Upper lobe of right lung (tissue), 1 donor: ENCODE measurements around the gene IGSF21. TPM values are rescaled to one million over a fixed set of nuclear protein-coding genes. Genes with fewer than 3 reads are reported as not detected.
A peak's percentile ranks its signal among the peaks of the same experiment; 100 is the strongest.

Experiments used
- ATAC-seq: fragments of 200-7000 bp; cut with Tn5 transposase; one replicate; pipeline ENCODE4 v1.9.1; 2020; ENCODE audit warnings: mild to moderate bottlenecking, moderate library complexity
- DNase-seq: peaks from one replicate; pipeline ENCODE4 v3.0.0-alpha.2; 2020
- H3K27ac ChIP-seq: fragments of 200-600 bp; one replicate; pipeline ENCODE4 v1.8.0; 2022
- H3K27me3 ChIP-seq: fragments of 200-600 bp; one replicate; pipeline ENCODE4 v1.8.0; 2022; ENCODE audit warnings: mild to moderate bottlenecking
- H3K36me3 ChIP-seq: fragments of 200-600 bp; one replicate; pipeline ENCODE4 v1.8.0; 2022
- H3K4me1 ChIP-seq: fragments of 200-600 bp; one replicate; pipeline ENCODE4 v1.8.0; 2022
- H3K4me3 ChIP-seq: fragments of 200-600 bp; one replicate; pipeline ENCODE4 v1.8.0; 2022; ENCODE audit warnings: mild to moderate bottlenecking
- H3K9me3 ChIP-seq: fragments of 200-600 bp; one replicate; pipeline ENCODE4 v1.8.0; 2022
- CTCF ChIP-seq: fragments of 200-600 bp; IDR thresholded peaks from one replicate; pipeline ENCODE4 v1.8.0; 2022; ENCODE audit warnings: antibody characterized with exemption
- intact Hi-C: fragments of 100-400 bp; cut with DNase I; formaldehyde crosslinking; loops from one replicate; pipeline ENCODE4 v1.11.0; 2022
- total RNA-seq: library from RNA; stranded (reverse); fragmentation: NEBNext Ultra II Directional; extraction: Animal tissue kit (Norgen Biotek cat#: 25700); gene quantifications from one replicate; pipeline ENCODE4 v1.2.1, GENCODE V29; 2021
- donor health status: DM: no; HTN: yes; CAD: no; lungs with severe emphysema.

Gene IGSF21
- total RNA-seq, 1 donor from 2014 or later = 3.2 TPM

GRCh38 chr1:18232052-18232451, 124.5 kb downstream of the IGSF21 start:
- H3K27me3 ChIP-seq = peaks cover 25% of the 10 kb centered on the region
- H3K4me1 ChIP-seq = no peaks in the 10 kb centered on the region
- H3K36me3 ChIP-seq = no peaks in the 10 kb centered on the region
- H3K27ac ChIP-seq = no peak overlapping the region
- intact Hi-C loops = no loop called here
- ATAC-seq (no peak), DNase-seq (no peak)
- no peak overlapping the region for H3K4me3 ChIP-seq
- peak; percentile 32 for TF ChIP-seq CTCF
- peaks cover 4% of the 10 kb centered on the region for H3K9me3 ChIP-seq

DNA sequence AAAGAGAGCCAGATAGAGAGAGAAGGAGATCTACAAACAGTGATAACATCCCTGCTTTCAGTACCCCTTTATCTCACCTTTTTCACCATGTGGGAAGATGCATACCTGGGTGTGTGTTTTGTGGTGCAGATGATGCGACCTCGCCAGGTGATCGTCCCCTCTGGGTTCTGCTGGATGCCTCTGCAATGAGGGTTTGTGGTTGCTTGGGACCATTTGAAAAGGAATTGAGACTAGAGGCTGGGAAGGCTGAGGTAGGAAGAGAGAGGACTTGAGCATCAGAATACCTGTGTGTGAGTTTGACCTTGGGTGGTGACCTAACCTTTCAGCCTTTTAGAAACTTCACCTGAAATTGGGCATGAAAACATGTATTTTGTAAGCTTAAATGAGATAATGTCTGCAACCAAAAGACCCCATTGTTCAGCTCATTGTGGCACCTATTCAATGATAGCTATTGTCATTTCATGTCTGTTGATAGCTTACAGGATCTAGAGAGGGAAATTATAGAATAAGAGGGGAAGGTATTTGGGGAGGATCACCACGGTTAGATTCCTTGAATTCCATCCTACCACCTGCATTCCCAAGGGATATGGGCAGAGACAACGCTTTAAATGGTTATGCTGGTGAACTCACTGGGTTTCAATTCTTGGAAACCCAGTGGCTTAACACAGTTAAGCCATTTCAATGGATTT, 125.7 kb downstream of the IGSF21 start:
- intact Hi-C loops = no loop called here
- no peak for DNase-seq
- Histone ChIP-seq H3K4me1 (no peaks in the 10 kb centered on the region), H3K27ac (no peak overlapping the region), H3K9me3 (peaks cover 4% of the 10 kb centered on the region), H3K36me3 (no peaks in the 10 kb centered on the region), H3K4me3 (no peak overlapping the region), H3K27me3 (peaks cover 25% of the 10 kb centered on the region)
- ATAC-seq = no peak
- TF ChIP-seq CTCF = no peak

DNA sequence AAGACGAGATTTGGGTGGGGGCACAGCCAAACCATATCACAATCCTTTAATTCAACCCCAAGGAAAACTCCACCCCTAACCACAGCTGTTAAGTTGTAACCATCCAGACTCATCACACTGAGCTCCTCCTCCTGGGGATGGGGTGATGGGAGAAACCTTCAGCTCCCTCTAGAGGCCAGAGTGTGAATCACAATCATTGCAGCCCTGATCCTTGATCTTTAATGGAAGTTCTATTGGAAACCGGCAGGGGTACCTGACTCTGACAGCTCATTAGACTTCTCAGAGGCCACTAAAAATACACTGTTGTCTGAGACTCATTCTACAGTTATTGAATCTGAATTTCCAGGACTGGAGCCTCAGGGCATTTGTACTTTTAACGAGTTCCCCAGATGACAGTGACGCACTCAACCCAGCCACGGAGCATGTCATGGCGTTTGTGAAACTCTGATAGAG, 127.2 kb downstream of the IGSF21 start:
- DNase-seq (no peak), ATAC-seq (peak; percentile 75)
- no peak overlapping the region for H3K27ac ChIP-seq
- peak; percentile 60 for TF ChIP-seq CTCF
- H3K4me1 ChIP-seq = no peaks in the 10 kb centered on the region
- peaks cover 14% of the 10 kb centered on the region for H3K27me3 ChIP-seq
- H3K36me3 ChIP-seq = no peaks in the 10 kb centered on the region
- intact Hi-C loops = no loop called here
- H3K9me3 ChIP-seq = peaks cover 4% of the 10 kb centered on the region
- H3K4me3 ChIP-seq = no peak overlapping the region

DNA sequence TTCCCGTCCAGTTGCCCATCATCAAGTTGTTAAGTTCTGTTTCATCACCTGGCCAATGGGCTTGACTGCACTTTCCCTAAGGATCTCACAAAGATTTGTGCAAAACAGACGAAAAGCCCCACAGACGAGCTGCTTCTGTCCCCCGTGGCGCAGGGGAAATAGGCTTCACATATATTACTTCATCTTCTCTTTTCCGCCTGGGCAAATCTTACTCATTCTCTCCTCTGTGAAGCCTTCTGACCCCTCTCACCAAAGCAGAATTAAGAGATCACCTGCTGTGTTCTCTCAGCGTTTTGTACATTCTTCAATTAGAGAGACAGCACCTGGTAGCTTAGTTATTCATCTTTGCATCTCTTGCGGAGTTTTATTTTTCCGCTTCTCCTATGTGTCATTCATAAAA, 129.8 kb downstream of the IGSF21 start:
- H3K4me3 ChIP-seq = no peak overlapping the region
- DNase-seq (no peak), ATAC-seq (no peak)
- no peak for TF ChIP-seq CTCF
- no peak overlapping the region for H3K27ac ChIP-seq
- H3K36me3 ChIP-seq = no peaks in the 10 kb centered on the region
- no peaks in the 10 kb centered on the region for H3K4me1 ChIP-seq
- H3K27me3 ChIP-seq = no peaks in the 10 kb centered on the region
- H3K9me3 ChIP-seq = no peaks in the 10 kb centered on the region
- intact Hi-C loops = no loop called here

DNA sequence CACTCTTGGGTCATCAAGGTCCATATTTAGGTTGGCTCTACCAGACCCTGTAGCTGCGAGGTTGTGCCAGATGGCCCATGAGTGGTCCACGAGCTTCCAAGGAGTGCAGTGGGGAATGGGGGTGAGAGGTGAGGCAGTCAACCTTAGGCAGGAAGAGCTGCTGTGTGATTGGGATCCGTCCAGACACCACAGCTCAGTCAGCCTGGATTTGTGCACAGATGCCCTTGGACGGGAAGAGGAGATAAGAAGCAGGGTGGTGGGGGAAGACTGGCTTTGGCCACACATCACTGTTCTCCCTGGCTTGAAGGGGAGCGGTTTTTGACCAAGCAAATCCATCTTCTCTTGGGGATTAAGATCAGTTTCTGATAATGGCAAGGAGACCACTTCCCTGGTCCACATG, 130.6 kb downstream of the IGSF21 start:
- DNase-seq = no peak
- intact Hi-C loops = no loop called here
- no peaks in the 10 kb centered on the region for H3K4me1 ChIP-seq
- H3K9me3 ChIP-seq = no peaks in the 10 kb centered on the region
- H3K27ac ChIP-seq = no peak overlapping the region
- H3K4me3 ChIP-seq = no peak overlapping the region
- TF ChIP-seq CTCF = no peak
- no peak for ATAC-seq
- H3K27me3 ChIP-seq = no peaks in the 10 kb centered on the region
- H3K36me3 ChIP-seq = no peaks in the 10 kb centered on the region

GRCh38 chr1:18239671-18240070, 132.1 kb downstream of the IGSF21 start:
- Histone ChIP-seq H3K27ac (no peak overlapping the region), H3K9me3 (no peaks in the 10 kb centered on the region), H3K27me3 (no peaks in the 10 kb centered on the region), H3K4me3 (no peak overlapping the region), H3K4me1 (no peaks in the 10 kb centered on the region), H3K36me3 (no peaks in the 10 kb centered on the region)
- intact Hi-C loops = no loop called here
- TF ChIP-seq CTCF = no peak
- DNase-seq = no peak
- ATAC-seq = no peak
